GM15510 (cell line): Measurements from ENCODE around the gene DCST2.

Source experiments
- POLR2A ChIP-seq: IDR thresholded peaks from 3 replicates; pipeline ENCODE4 v1.6.1; 2011; ENCODE audit warnings: borderline replicate concordance; ENCODE audit not compliant: insufficient read length; ENCODE audit errors: extremely low read depth

DCST2 gene

GRCh38 chr1:155073377-155074242, 40.0 kb upstream of the DCST2 start:
- no peak for TF ChIP-seq POLR2A

GRCh38 chr1:155072531-155073289, 39.1 kb upstream of the DCST2 start:
- no peak for TF ChIP-seq POLR2A

- TF ChIP-seq POLR2A = no peak
Measured at GRCh38 chr1:155071701-155072100, 38.1 kb upstream of the DCST2 start.

- no peak for TF ChIP-seq POLR2A
Measured at GRCh38 chr1:155070721-155071569, 37.4 kb upstream of the DCST2 start.

GRCh38 chr1:155070158-155070621, 36.6 kb upstream of the DCST2 start:
- no peak for TF ChIP-seq POLR2A

- no peak for TF ChIP-seq POLR2A
Measured at GRCh38 chr1:155069551-155070157, 36.1 kb upstream of the DCST2 start.

GRCh38 chr1:155068599-155068998, 35.0 kb upstream of the DCST2 start:
- no peak for TF ChIP-seq POLR2A

- TF ChIP-seq POLR2A = no peak
Measured at GRCh38 chr1:155066777-155067176, 33.2 kb upstream of the DCST2 start.

- TF ChIP-seq POLR2A = no peak
Measured at GRCh38 chr1:155064832-155065429, 31.4 kb upstream of the DCST2 start.

GRCh38 chr1:155064111-155064831, 30.7 kb upstream of the DCST2 start:
- no peak for TF ChIP-seq POLR2A

GRCh38 chr1:155063550-155064110, 30.0 kb upstream of the DCST2 start, which contains the start of gene EFNA4:
TSS of gene EFNA4 (plus strand) at chr1:155063740. CDS start at chr1:155063824, 84 bp downstream.
- TF ChIP-seq POLR2A = peak; percentile 71

GRCh38 chr1:155062702-155063411, 29.3 kb upstream of the DCST2 start:
- TF ChIP-seq POLR2A = no peak

- TF ChIP-seq POLR2A = no peak
Measured at GRCh38 chr1:155062151-155062686, 28.6 kb upstream of the DCST2 start.
